GM23248 (cell line): ENCODE results near the gene SDK2. TPM values are rescaled to one million over a fixed set of nuclear protein-coding genes. Genes with fewer than 3 reads are reported as not detected.

ENCODE experiments used
- DNase-seq: peaks from one replicate; pipeline ENCODE4 v3.0.0-alpha.2; 2015
- H2AFZ ChIP-seq: fragments of 200-600 bp; sonication (generic); 2 replicates; pipeline ENCODE4 v1.6.1; 2016; ENCODE audit warnings: antibody characterized with exemption
- H3F3A ChIP-seq: fragments of 200-600 bp; sonication (generic); 2 replicates; pipeline ENCODE4 v1.6.1; 2016; ENCODE audit warnings: mild to moderate bottlenecking, antibody characterized with exemption, mixed run types; ENCODE audit not compliant: insufficient read depth
- H3K27ac ChIP-seq: fragments of 200-600 bp; sonication (generic); 2 replicates; pipeline ENCODE4 v1.5.1; 2016; ENCODE audit warnings: mild to moderate bottlenecking
- H3K27me3 ChIP-seq: fragments of 200-600 bp; sonication (generic); replicated peaks from 2 replicates; pipeline ENCODE4 v1.6.1; 2016; ENCODE audit warnings: mild to moderate bottlenecking; ENCODE audit not compliant: insufficient read depth
- H3K36me3 ChIP-seq: fragments of 200-600 bp; sonication (generic); 2 replicates; pipeline ENCODE4 v1.6.1; 2016; ENCODE audit warnings: low read depth, mild to moderate bottlenecking
- H3K4me1 ChIP-seq: fragments of 200-600 bp; sonication (generic); 2 replicates; pipeline ENCODE4 v1.6.1; 2016; ENCODE audit warnings: mild to moderate bottlenecking; ENCODE audit not compliant: insufficient read depth
- H3K4me2 ChIP-seq: fragments of 200-600 bp; sonication (generic); one replicate; pipeline ENCODE4 v1.6.1; 2016; ENCODE audit warnings: mild to moderate bottlenecking; ENCODE audit not compliant: unreplicated experiment
- H3K4me3 ChIP-seq: fragments of 200-600 bp; sonication (generic); 2 replicates; pipeline ENCODE4 v1.5.1; 2016; ENCODE audit warnings: mild to moderate bottlenecking
- H3K79me2 ChIP-seq: fragments of 200-600 bp; sonication (generic); 2 replicates; pipeline ENCODE4 v1.6.1; 2016; ENCODE audit warnings: mild to moderate bottlenecking; ENCODE audit not compliant: insufficient read depth
- H3K9ac ChIP-seq: fragments of 200-600 bp; sonication (generic); 2 replicates; pipeline ENCODE4 v1.6.1; 2016; ENCODE audit warnings: mild to moderate bottlenecking
- H3K9me2 ChIP-seq: fragments of 200-600 bp; sonication (generic); 2 replicates; pipeline ENCODE4 v1.6.1; 2016; ENCODE audit warnings: mixed run types, mild to moderate bottlenecking, moderate library complexity; ENCODE audit not compliant: insufficient read depth
- H3K9me3 ChIP-seq: fragments of 200-600 bp; sonication (generic); one replicate; pipeline ENCODE4 v1.6.1; 2017; ENCODE audit warnings: low read depth
- H4K20me1 ChIP-seq: fragments of 200-600 bp; sonication (generic); 2 replicates; pipeline ENCODE4 v1.6.0; 2016; ENCODE audit not compliant: insufficient read depth
- EZH2 ChIP-seq: fragments of 200-600 bp; sonication (generic); IDR thresholded peaks from 2 replicates; pipeline ENCODE4 v1.6.1; 2018; ENCODE audit warnings: antibody characterized with exemption, mild to moderate bottlenecking; ENCODE audit not compliant: insufficient read depth, poor library complexity, severe bottlenecking
- EZH2phosphoT487 ChIP-seq: fragments of 200-600 bp; sonication (generic); IDR thresholded peaks from 2 replicates; pipeline ENCODE4 v1.6.1; 2018; ENCODE audit warnings: antibody characterized with exemption, moderate library complexity, mild to moderate bottlenecking, low read depth; ENCODE audit not compliant: insufficient read depth
- WGBS, 2 experiments: methylation state at CpG; one replicate each; pipeline ENCODE4 v1.1.6; 2015 to 2017; ENCODE audit warnings: low lambda C conversion rate in 2 of 2, low coverage in 1 of 2; ENCODE audit errors: missing lambda C conversion rate in 2 of 2; 5-methylcytosine and 5-hydroxymethylcytosine counted together
- in situ Hi-C: fragments of 300-500 bp; cut with MboI; formaldehyde crosslinking; loops from 2 replicates; pipeline ENCODE4 v1.15.0; 2020
- polyA plus RNA-seq: library from polyadenylated mRNA; unstranded; fragments of >200 nt; fragmentation: Nextera tagmentation; extraction: Ambion mirVana; gene quantifications from 2 replicates; pipeline ENCODE4 v1.2.1, GENCODE V29; 2016
- total RNA-seq: library from RNA; depleted of rRNA; stranded (reverse); fragments of >200 nt; shearing (Covaris generic); gene quantifications from 2 replicates; pipeline ENCODE4 v1.2.3, GENCODE V29; 2014

The SDK2 gene
- total and polyA plus RNA-seq, 2 experiments from 2014 or later = under 0.01 to 0.03 TPM

DNA sequence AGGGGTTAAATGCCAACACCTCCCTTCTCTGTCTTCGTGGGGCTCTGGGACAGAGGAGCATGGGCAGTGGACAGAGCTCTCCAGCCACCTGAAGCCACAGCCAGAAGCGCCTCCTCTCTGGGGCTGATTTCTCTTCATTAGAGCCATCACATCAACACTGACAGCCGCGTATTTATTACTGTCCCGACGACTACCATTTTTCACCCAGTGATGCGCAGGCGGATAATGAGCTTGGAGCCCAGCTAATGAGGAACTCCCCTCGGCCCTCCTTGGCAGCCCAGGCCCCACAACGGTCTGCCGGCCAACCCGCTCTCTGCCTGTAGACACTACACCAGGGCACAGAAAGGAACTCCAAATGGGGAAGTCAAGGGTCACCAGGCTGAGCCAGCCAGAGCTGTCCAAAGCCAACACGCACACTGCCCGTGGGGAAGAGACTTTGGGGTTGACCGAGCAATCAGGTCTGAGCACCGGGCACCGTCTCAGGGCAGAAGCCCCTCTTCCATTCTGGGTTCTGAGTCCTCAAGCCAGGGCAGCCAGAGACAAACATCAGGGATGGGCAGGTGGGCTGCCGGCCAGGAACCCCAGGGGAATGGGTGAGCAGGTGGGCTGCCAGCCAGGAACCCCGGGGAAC is 13.2 kb downstream of the SDK2 start:
- Histone ChIP-seq H3K79me2 (no peaks in the 10 kb centered on the region), H3K4me1 (no peaks in the 10 kb centered on the region), H2AFZ (no peak overlapping the region), H3K9me3 (no peaks in the 10 kb centered on the region), H3K9me2 (no peaks in the 10 kb centered on the region), H3K9ac (no peak overlapping the region), H4K20me1 (no peaks in the 10 kb centered on the region), H3K36me3 (no peaks in the 10 kb centered on the region), H3K27me3 (0 out of 2 replicates have a peak, but pooled peaks cover 3% of the 10 kb centered on the region), H3K4me3 (no peak overlapping the region), H3K4me2 (no peak overlapping the region), H3K27ac (no peak overlapping the region), H3F3A (no peaks in the 10 kb centered on the region)
- in situ Hi-C loops = no loop called here
- WGBS, 2 experiments = 67 to 70% methylated on average over 19 of the region's 19 CpGs
- no peak for DNase-seq
- TF ChIP-seq EZH2 (no peak), EZH2phosphoT487 (no peak)

DNA sequence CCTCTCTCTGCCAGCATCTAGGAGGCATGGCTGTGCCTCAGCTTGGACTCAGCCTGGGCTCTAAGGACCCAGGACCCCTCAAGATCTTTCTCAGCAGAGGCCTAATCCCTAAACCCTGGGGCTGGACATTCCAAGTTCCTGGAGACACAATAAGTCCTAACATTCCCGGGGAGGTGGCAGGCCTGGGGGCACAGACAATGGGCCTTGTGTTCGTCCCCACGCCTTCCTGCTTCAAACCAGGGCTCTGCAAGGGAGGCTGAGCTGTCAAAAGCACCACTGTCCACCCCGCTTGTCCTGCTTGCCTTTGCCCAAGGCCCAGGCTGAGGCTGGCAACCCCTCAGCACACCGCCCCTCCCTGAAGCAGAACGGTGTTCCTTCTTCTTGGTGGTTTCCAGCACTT is 13.7 kb downstream of the SDK2 start:
- Histone ChIP-seq H3F3A (no peaks in the 10 kb centered on the region), H3K27me3 (0 out of 2 replicates have a peak, but pooled peaks cover 3% of the 10 kb centered on the region), H3K4me2 (no peak overlapping the region), H3K36me3 (no peaks in the 10 kb centered on the region), H3K4me1 (no peaks in the 10 kb centered on the region), H3K9me2 (no peaks in the 10 kb centered on the region), H3K9ac (no peak overlapping the region), H3K27ac (no peak overlapping the region), H3K79me2 (no peaks in the 10 kb centered on the region), H4K20me1 (no peaks in the 10 kb centered on the region), H2AFZ (no peak overlapping the region), H3K4me3 (no peak overlapping the region), H3K9me3 (no peaks in the 10 kb centered on the region)
- in situ Hi-C loops = no loop called here
- TF ChIP-seq EZH2 = no peak
- TF ChIP-seq EZH2phosphoT487 = no peak
- 46 to 51% methylated on average over 6 of the region's 6 CpGs for WGBS, 2 experiments
- DNase-seq = no peak

DNA sequence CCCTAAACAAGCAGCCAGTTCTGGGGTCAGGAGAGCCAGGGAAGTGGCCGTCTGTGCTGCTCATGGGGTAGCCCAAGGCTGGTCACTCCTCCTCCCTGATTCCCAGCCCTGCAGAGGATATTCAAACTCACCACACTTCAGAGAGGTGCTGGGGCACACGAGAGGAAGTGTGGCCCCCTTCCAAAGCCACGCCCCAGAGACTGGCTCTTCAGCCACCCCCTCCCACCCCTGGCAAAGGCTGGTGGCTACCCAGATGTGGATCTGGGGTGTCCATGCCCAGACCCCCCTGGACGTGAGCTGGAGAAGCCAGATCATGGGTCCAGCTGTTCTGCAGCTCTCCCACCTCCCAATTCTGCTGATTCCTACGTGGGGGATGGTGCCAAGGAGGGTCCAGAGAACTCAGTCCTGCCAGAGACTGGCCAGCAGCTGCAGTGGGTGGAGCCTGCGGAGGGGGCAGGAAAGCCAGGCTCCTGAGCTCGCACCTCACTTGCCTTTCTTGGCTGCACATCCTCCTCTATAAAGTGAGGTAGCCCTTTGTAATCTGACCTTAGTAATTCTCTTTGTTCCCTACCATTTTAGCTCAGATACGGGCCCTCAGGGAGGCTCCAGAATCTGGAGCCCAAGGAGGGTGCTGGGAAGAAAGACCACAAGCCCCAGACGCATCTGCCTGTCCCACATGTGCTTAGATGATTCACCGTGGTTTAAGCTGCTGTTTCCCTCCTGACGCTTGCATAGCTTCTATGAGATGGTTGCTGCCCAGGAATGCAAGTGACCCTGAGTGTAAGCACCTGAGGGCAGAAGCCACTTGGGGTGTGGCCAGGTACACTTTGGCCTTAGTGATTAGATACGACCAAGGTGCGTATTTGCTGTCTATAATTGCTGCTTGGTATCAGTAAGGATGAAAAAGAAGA is 15.3 kb downstream of the SDK2 start:
- H3K9me2 ChIP-seq = no peaks in the 10 kb centered on the region
- no peaks in the 10 kb centered on the region for H4K20me1 ChIP-seq
- DNase-seq = no peak
- no peak overlapping the region for H2AFZ ChIP-seq
- TF ChIP-seq EZH2phosphoT487 (no peak), EZH2 (no peak)
- H3K4me3 ChIP-seq = no peak overlapping the region
- in situ Hi-C loops = no loop called here
- no peak overlapping the region for H3K9ac ChIP-seq
- no peaks in the 10 kb centered on the region for H3K79me2 ChIP-seq
- no peaks in the 10 kb centered on the region for H3F3A ChIP-seq
- WGBS, 2 experiments = 44 to 46% methylated on average over 13 of the region's 13 CpGs
- H3K27me3 ChIP-seq = 0 out of 2 replicates have a peak, but pooled peaks cover 3% of the 10 kb centered on the region
- no peaks in the 10 kb centered on the region for H3K4me1 ChIP-seq
- H3K36me3 ChIP-seq = no peaks in the 10 kb centered on the region
- no peaks in the 10 kb centered on the region for H3K9me3 ChIP-seq
- H3K4me2 ChIP-seq = no peak overlapping the region
- H3K27ac ChIP-seq = no peak overlapping the region

DNA sequence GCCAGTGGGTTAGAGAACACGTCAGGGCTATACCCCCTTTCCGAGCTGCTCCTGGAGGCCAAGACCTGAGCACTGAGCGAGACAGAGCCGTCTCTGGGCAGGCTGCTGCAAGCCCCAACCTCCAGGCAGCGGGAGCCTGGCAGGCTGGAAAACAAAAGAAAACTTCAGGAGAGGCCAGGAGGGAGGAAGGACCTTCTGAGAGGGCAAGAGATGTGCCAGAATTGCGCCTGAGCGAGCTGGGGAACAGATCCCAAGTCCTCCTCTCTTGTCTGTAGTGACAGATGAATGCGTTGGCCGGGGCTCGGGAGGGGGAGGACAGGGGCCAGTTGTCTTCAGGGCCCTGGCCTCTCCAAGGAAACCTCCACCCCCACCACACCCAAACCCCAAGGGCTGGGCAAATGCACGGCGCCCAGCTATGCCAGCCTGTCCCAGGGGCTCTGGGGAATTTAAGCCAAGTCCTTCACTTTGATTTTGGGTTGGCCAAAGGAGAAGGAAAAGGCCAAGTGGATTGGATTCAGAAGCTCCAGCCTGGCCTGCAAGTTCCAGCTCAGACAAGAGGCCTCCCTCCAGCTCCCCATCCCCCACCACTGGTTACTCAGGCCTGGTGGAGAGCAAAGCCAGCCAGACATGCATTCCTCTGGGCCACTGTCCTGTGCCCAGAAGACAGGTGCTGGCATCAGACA is 18.1 kb downstream of the SDK2 start:
- H3K9me2 ChIP-seq = no peaks in the 10 kb centered on the region
- no peak overlapping the region for H3K9ac ChIP-seq
- 54 to 60% methylated on average over 10 to 12 of the region's 12 CpGs for whole genome bisulfite sequencing, 2 experiments
- no peak overlapping the region for H3K27ac ChIP-seq
- in situ Hi-C loops = no loop called here
- TF ChIP-seq EZH2phosphoT487 = no peak
- TF ChIP-seq EZH2 = no peak
- no peaks in the 10 kb centered on the region for H3K27me3 ChIP-seq
- H3K4me1 ChIP-seq = no peaks in the 10 kb centered on the region
- H3K36me3 ChIP-seq = no peaks in the 10 kb centered on the region
- no peaks in the 10 kb centered on the region for H3K79me2 ChIP-seq
- H3K9me3 ChIP-seq = no peaks in the 10 kb centered on the region
- no peaks in the 10 kb centered on the region for H4K20me1 ChIP-seq
- no peak for DNase-seq
- no peak overlapping the region for H2AFZ ChIP-seq
- no peaks in the 10 kb centered on the region for H3F3A ChIP-seq
- H3K4me2 ChIP-seq = no peak overlapping the region
- H3K4me3 ChIP-seq = no peak overlapping the region
